IMR-90 (cell line): ENCODE results near the gene PEX6. TPM values are rescaled to one million over a fixed set of nuclear protein-coding genes. Genes with fewer than 3 reads are reported as not detected.

ENCODE experiments used
- ATAC-seq: fragments of 200-7000 bp; cut with Tn5 transposase; 2 replicates; pipeline ENCODE4 v1.9.1; 2020; ENCODE audit warnings: low read depth, mild to moderate bottlenecking, moderate library complexity
- BruUV-seq: library from RNA; stranded (reverse); fragments of 400-500 nt; replicated peaks from 2 replicates; lab custom pipeline; 2021; lab: Mats Ljungman, UMichigan
- CTCF ChIA-PET: fragments of 300-600 bp; formaldehyde crosslinking; extraction: SDS; loops from one replicate; lab custom pipeline; 2021; ENCODE audit warnings: antibody characterized with exemption; lab: Yijun Ruan, JAX
- POLR2A ChIA-PET: fragments of 300-600 bp; sonication (Branson Sonifier 250); formaldehyde crosslinking; loops from one replicate; lab custom pipeline; 2022; ENCODE audit warnings: antibody characterized with exemption; ENCODE audit not compliant: unreplicated experiment; lab: Charles Lee
- DNase-seq: peaks from one replicate; pipeline ENCODE4 v3.0.0; 2013
- H2AFZ ChIP-seq: replicated peaks from 2 replicates; pipeline ENCODE3; 2013; ENCODE audit warnings: low read length, mild to moderate bottlenecking; ENCODE audit not compliant: poor library complexity
- H2AK5ac ChIP-seq: 2 replicates; pipeline ENCODE4 v1.6.1; 2013; ENCODE audit warnings: low read depth, low read length, inconsistent platforms
- H2AK9ac ChIP-seq: replicated peaks from 2 replicates; pipeline ENCODE3; 2013; ENCODE audit warnings: mild to moderate bottlenecking, low read depth, low read length, moderate library complexity; ENCODE audit not compliant: poor library complexity
- H2BK120ac ChIP-seq: 2 replicates; pipeline ENCODE4 v1.6.1; 2013; ENCODE audit warnings: low read depth, low read length, inconsistent platforms
- H2BK15ac ChIP-seq: 3 replicates; pipeline ENCODE4 v1.6.1; 2013; ENCODE audit warnings: low read depth, low read length, inconsistent platforms
- H2BK20ac ChIP-seq: 2 replicates; pipeline ENCODE4 v1.6.1; 2013; ENCODE audit warnings: low read depth, mild to moderate bottlenecking, inconsistent platforms, low read length, moderate library complexity
- H2BK5ac ChIP-seq: 2 replicates; pipeline ENCODE4 v1.6.1; 2013; ENCODE audit warnings: mild to moderate bottlenecking, low read depth, low read length, inconsistent platforms; ENCODE audit not compliant: poor library complexity, severe bottlenecking
- H3K14ac ChIP-seq: replicated peaks from 2 replicates; pipeline ENCODE4 v1.6.1; 2013; ENCODE audit warnings: low read depth, low read length, inconsistent platforms
- H3K18ac ChIP-seq: 2 replicates; pipeline ENCODE4 v1.6.1; 2013; ENCODE audit warnings: low read depth, low read length, control low read depth
- H3K23ac ChIP-seq: 2 replicates; pipeline ENCODE4 v1.6.1; 2013; ENCODE audit warnings: low read depth, low read length, inconsistent platforms
- H3K27ac ChIP-seq: 2 replicates; pipeline ENCODE4 v1.5.1; 2013; ENCODE audit warnings: mild to moderate bottlenecking, control low read depth, low read length; ENCODE audit not compliant: insufficient read depth
- H3K27me3 ChIP-seq: 2 replicates; pipeline ENCODE4 v1.6.1; 2013; ENCODE audit warnings: low read length; ENCODE audit not compliant: control insufficient read depth, insufficient read depth
- H3K36me3 ChIP-seq: 2 replicates; pipeline ENCODE4 v1.6.1; 2013; ENCODE audit warnings: low read length, mixed read lengths; ENCODE audit not compliant: control insufficient read depth, insufficient read depth
- H3K4ac ChIP-seq: 2 replicates; pipeline ENCODE4 v1.6.1; 2013; ENCODE audit warnings: low read depth, low read length, inconsistent platforms
- H3K4me1 ChIP-seq: 2 replicates; pipeline ENCODE4 v1.6.1; 2013; ENCODE audit warnings: low read length, mixed read lengths; ENCODE audit not compliant: control insufficient read depth, insufficient read depth
- H3K4me2 ChIP-seq: 2 replicates; pipeline ENCODE4 v1.6.1; 2013; ENCODE audit warnings: low read depth, mild to moderate bottlenecking, control low read depth, low read length, moderate library complexity
- H3K4me3 ChIP-seq: 2 replicates; pipeline ENCODE4 v1.5.1; 2013; ENCODE audit warnings: low read depth, mild to moderate bottlenecking, control low read depth, low read length, moderate library complexity; ENCODE audit not compliant: insufficient read depth
- H3K56ac ChIP-seq: 2 replicates; pipeline ENCODE4 v1.6.1; 2013; ENCODE audit warnings: low read length, inconsistent platforms; ENCODE audit not compliant: insufficient read depth; ENCODE audit errors: extremely low read depth
- H3K79me1 ChIP-seq, 2 experiments: 2 replicates each; pipeline ENCODE4 v1.6.1; 2013; ENCODE audit warnings: low read length in 2 of 2, inconsistent platforms in 1 of 2, low read depth in 1 of 2
- H3K9ac ChIP-seq: 2 replicates; pipeline ENCODE4 v1.6.1; 2013; ENCODE audit warnings: low read depth, low read length, control low read depth
- H3K9me1 ChIP-seq: 2 replicates; pipeline ENCODE4 v1.6.1; 2013; ENCODE audit warnings: low read length, inconsistent platforms; ENCODE audit not compliant: insufficient read depth
- H3K9me3 ChIP-seq: 2 replicates; pipeline ENCODE4 v1.6.1; 2013; ENCODE audit warnings: low read length; ENCODE audit not compliant: control insufficient read depth, insufficient read depth
- H4K20me1 ChIP-seq: 2 replicates; pipeline ENCODE4 v1.6.1; 2013; ENCODE audit warnings: low read length, inconsistent platforms; ENCODE audit not compliant: insufficient read depth
- H4K5ac ChIP-seq: 2 replicates; pipeline ENCODE4 v1.6.1; 2013; ENCODE audit warnings: mild to moderate bottlenecking, low read depth, low read length, control low read depth
- H4K8ac ChIP-seq, 2 experiments: 2 replicates each; pipeline ENCODE4 v1.6.1; 2013; ENCODE audit warnings: low read depth in 2 of 2, low read length in 2 of 2, control low read depth in 1 of 2, inconsistent platforms in 1 of 2
- H4K91ac ChIP-seq: 2 replicates; pipeline ENCODE4 v1.6.1; 2013; ENCODE audit warnings: low read depth, low read length, inconsistent platforms; ENCODE audit not compliant: insufficient read depth
- BHLHE40 ChIP-seq: fragments of 150-350 bp; IDR thresholded peaks from 2 replicates; pipeline ENCODE4 v1.6.1; 2016; ENCODE audit warnings: mild to moderate bottlenecking, low read depth, low read length
- ELK1 ChIP-seq: fragments of 150-350 bp; IDR thresholded peaks from 2 replicates; pipeline ENCODE4 v1.6.1; 2016; ENCODE audit warnings: low read depth, mild to moderate bottlenecking, low read length, moderate library complexity, borderline replicate concordance
- FOS ChIP-seq: fragments of 150-350 bp; IDR thresholded peaks from 2 replicates; pipeline ENCODE4 v1.6.1; 2016; ENCODE audit warnings: low read depth, low read length
- USF2 ChIP-seq: fragments of 150-350 bp; IDR thresholded peaks from 2 replicates; pipeline ENCODE4 v1.6.1; 2017; ENCODE audit warnings: mild to moderate bottlenecking, antibody characterized with exemption, low read length, low read depth
- WGBS, 2 experiments: methylation state at CpG; one replicate each; pipeline versions ENCODE4 v1.1.5 to v1.1.7; 2013; ENCODE audit warnings: missing lambda C conversion rate in 2 of 2; ENCODE audit not compliant: insufficient read length in 1 of 2; ENCODE audit errors: extremely low coverage in 2 of 2; 5-methylcytosine and 5-hydroxymethylcytosine counted together
- dilution Hi-C: fragments of 300-500 bp; cut with HindIII; formaldehyde crosslinking; loops from one replicate; pipeline ENCODE4 v1.14.3; 2018; ENCODE audit warnings: low sequenced_read_pairs; ENCODE audit not compliant: unreplicated experiment
- in situ Hi-C: fragments of 300-500 bp; cut with MboI; formaldehyde crosslinking; loops from 3 replicates; pipeline ENCODE4 v1.14.3; 2019; ENCODE audit warnings: low sequenced_read_pairs, inconsistent platforms, mixed read lengths
- intact Hi-C: fragments of 100-400 bp; cut with micrococcal nuclease; formaldehyde crosslinking; loops from 2 replicates; pipeline ENCODE4 v1.10.0; 2022
- polyA plus RNA-seq, 3 experiments: library from polyadenylated mRNA; depleted of rRNA; stranded (reverse); fragments of >200 nt; gene quantifications; 2 replicates each; pipeline ENCODE4 v1.2.3, GENCODE V29; 2012; ENCODE audit warnings: low replicate concordance in 1 of 3
- total RNA-seq: library from RNA; depleted of rRNA; stranded (reverse); fragments of >200 nt; gene quantifications from 2 replicates; pipeline ENCODE4 v1.2.3, GENCODE V29; 2012
- TF ChIP-seq, protein P1 (sequence below): conservative IDR thresholded peaks from 2 replicates; pipeline ENCODE4 v1.5.1; 2012; ENCODE audit warnings: mild to moderate bottlenecking, low read depth, low read length, improper control_type of control experiment

The PEX6 gene
- total and polyA plus RNA-seq, 2 of the 4 experiments (the other 2 are of a cell fraction) = 10.4 to 10.6 TPM

GRCh38 chr6:42928986-42929820 lies 49.8 kb downstream of the PEX6 start, which contains the start of gene CNPY3 (continued):
- TF ChIP-seq, protein P1, sequence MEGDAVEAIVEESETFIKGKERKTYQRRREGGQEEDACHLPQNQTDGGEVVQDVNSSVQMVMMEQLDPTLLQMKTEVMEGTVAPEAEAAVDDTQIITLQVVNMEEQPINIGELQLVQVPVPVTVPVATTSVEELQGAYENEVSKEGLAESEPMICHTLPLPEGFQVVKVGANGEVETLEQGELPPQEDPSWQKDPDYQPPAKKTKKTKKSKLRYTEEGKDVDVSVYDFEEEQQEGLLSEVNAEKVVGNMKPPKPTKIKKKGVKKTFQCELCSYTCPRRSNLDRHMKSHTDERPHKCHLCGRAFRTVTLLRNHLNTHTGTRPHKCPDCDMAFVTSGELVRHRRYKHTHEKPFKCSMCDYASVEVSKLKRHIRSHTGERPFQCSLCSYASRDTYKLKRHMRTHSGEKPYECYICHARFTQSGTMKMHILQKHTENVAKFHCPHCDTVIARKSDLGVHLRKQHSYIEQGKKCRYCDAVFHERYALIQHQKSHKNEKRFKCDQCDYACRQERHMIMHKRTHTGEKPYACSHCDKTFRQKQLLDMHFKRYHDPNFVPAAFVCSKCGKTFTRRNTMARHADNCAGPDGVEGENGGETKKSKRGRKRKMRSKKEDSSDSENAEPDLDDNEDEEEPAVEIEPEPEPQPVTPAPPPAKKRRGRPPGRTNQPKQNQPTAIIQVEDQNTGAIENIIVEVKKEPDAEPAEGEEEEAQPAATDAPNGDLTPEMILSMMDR = no peak

DNA sequence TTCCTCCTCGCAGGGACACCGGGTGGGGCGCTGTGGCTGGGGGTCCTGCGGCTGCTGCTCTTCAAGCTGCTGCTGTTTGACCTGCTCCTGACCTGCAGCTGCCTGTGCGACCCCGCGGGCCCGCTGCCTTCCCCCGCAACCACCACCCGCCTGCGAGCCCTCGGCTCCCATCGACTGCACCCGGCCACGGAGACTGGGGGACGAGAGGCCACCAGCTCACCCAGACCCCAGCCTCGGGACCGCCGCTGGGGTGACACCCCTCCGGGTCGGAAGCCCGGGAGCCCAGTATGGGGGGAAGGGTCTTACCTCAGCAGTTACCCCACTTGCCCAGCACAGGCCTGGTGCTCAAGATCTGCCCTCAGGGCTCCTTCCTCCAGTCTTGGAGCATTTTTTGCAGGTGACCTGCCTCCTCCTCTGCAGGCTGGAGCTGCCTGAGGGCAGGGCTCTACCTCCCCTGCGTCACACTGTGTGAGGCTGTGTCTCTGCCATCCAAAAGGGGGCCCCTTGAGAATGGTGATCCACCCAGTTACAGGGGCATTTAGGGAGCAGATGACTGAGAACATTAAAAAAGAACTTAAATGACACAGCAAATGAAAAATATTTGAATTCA lies 53.6 kb downstream of the PEX6 start:
- no peak overlapping the region for H3K56ac ChIP-seq
- ChIA-PET POLR2A (no interaction called here), CTCF (no interaction called here)
- H2AFZ ChIP-seq = peak overlapping the region; percentile 58
- H2AK9ac ChIP-seq = peak overlapping the region; percentile 7
- no peak overlapping the region for H3K18ac ChIP-seq
- H3K4me3 ChIP-seq = no peak overlapping the region
- H4K5ac ChIP-seq = no peak overlapping the region
- dilution Hi-C loops = no loop called here
- no peak overlapping the region for H3K4me2 ChIP-seq
- H2BK20ac ChIP-seq = no peak overlapping the region
- no peak overlapping the region for H2BK5ac ChIP-seq
- H4K91ac ChIP-seq = no peak overlapping the region
- in situ Hi-C loops = no loop called here
- H3K27me3 ChIP-seq = no peaks in the 10 kb centered on the region
- H3K4me1 ChIP-seq = peaks cover 2% of the 10 kb centered on the region
- BruUV-seq = no TSS peak
- no peak overlapping the region for H3K27ac ChIP-seq
- no peak overlapping the region for H3K14ac ChIP-seq
- H2BK15ac ChIP-seq = no peak overlapping the region
- DNase-seq (no peak), ATAC-seq (no peak)
- WGBS, 2 experiments = no CpG with 5 or more reads among the region's 23 CpGs
- no peak overlapping the region for H3K4ac ChIP-seq
- no peak overlapping the region for H4K8ac ChIP-seq
- no peak overlapping the region for H2AK5ac ChIP-seq
- H3K23ac ChIP-seq = no peak overlapping the region; the same call in 1 of the 2 replicates
- peaks cover 3% of the 10 kb centered on the region; the same call in 1 of the 2 replicates for H4K20me1 ChIP-seq
- no peaks in the 10 kb centered on the region for H3K9me3 ChIP-seq
- no peak overlapping the region for H2BK120ac ChIP-seq
- intact Hi-C loops = no loop called here
- no peak for TF ChIP-seq ELK1
- TF ChIP-seq USF2 = no peak
- TF ChIP-seq FOS = no peak
- TF ChIP-seq BHLHE40 = no peak
- peaks cover under 1 to 2% of the 10 kb centered on the region in 2 experiments; a peak in 3 of 4 replicates for H3K79me1 ChIP-seq
- no peaks in the 10 kb centered on the region for H3K9me1 ChIP-seq
- H3K36me3 ChIP-seq = no peaks in the 10 kb centered on the region
- no peak overlapping the region for H3K9ac ChIP-seq
